Left lung (tissue), 10 donors: ENCODE measurements around the gene EEPD1. TPM values are rescaled to one million over a fixed set of nuclear protein-coding genes. Genes with fewer than 3 reads are reported as not detected.

Source experiments
- ATAC-seq: fragments of 200-7000 bp; cut with Tn5 transposase; one replicate; pipeline ENCODE4 v1.9.1; 2020; ENCODE audit warnings: moderate library complexity
- DNase-seq, 4 donors: peaks; one replicate each; pipeline ENCODE4 v3.0.0-alpha.2; 2013 to 2020
- H3K27ac ChIP-seq, 2 donors: fragments of 200-600 bp; sonication (generic) in 1 of 2; one replicate each; pipeline versions ENCODE4 v1.5.0 to v1.8.0; 2020 to 2021
- H3K27me3 ChIP-seq, 2 donors: fragments of 200-600 bp; sonication (generic) in 1 of 2; one replicate each; pipeline versions ENCODE4 v1.5.0 to v1.8.0; 2020 to 2021
- H3K36me3 ChIP-seq, 2 donors: fragments of 200-600 bp; sonication (generic) in 1 of 2; one replicate each; pipeline versions ENCODE4 v1.5.0 to v1.8.0; 2020 to 2021
- H3K4me1 ChIP-seq, 2 donors: fragments of 200-600 bp; one replicate each; pipeline ENCODE4 v1.8.0; 2021
- H3K4me3 ChIP-seq, 2 donors: fragments of 200-600 bp; sonication (generic) in 1 of 2; one replicate each; pipeline versions ENCODE4 v1.5.0 to v1.8.0; 2020 to 2021; ENCODE audit warnings: mild to moderate bottlenecking in 1 of 2
- H3K9me3 ChIP-seq, 2 donors: fragments of 200-600 bp; sonication (generic) in 1 of 2; one replicate each; pipeline versions ENCODE4 v1.5.0 to v1.8.0; 2020 to 2021
- intact Hi-C, 2 donors: fragments of 100-400 bp; cut with DNase I; formaldehyde crosslinking; loops; one replicate each; pipeline versions ENCODE4 v1.11.2 to v1.14.2; 2022
- polyA plus RNA-seq, 6 donors: library from polyadenylated mRNA; unstranded; fragments of 120-200 nt; gene quantifications; one replicate each; pipeline ENCODE4 v1.2.1, GENCODE V29; 2013; ENCODE audit not compliant: insufficient read length in 6 of 6
- total RNA-seq, 2 donors: library from RNA; stranded (reverse); fragmentation: NEBNext Ultra II Directional; extraction: Animal tissue kit (Norgen Biotek cat#: 25700); gene quantifications; one replicate each; pipeline ENCODE4 v1.2.1, GENCODE V29; 2021
- TF ChIP-seq, protein P1 (sequence below), 2 donors: fragments of 200-600 bp; sonication (generic) in 1 of 2; IDR thresholded peaks; one replicate each; pipeline versions ENCODE4 v1.5.0 to v1.8.0; 2021; ENCODE audit warnings: antibody characterized with exemption in 2 of 2
- donor health status: DM: no; HTN: yes; CAD: no.
- donor health status: DM: no; HTN: no; CAD: no.

The EEPD1 gene
- total and polyA plus RNA-seq, 8 donors: 7.8 to 22.8 (median 19.0) TPM

DNA sequence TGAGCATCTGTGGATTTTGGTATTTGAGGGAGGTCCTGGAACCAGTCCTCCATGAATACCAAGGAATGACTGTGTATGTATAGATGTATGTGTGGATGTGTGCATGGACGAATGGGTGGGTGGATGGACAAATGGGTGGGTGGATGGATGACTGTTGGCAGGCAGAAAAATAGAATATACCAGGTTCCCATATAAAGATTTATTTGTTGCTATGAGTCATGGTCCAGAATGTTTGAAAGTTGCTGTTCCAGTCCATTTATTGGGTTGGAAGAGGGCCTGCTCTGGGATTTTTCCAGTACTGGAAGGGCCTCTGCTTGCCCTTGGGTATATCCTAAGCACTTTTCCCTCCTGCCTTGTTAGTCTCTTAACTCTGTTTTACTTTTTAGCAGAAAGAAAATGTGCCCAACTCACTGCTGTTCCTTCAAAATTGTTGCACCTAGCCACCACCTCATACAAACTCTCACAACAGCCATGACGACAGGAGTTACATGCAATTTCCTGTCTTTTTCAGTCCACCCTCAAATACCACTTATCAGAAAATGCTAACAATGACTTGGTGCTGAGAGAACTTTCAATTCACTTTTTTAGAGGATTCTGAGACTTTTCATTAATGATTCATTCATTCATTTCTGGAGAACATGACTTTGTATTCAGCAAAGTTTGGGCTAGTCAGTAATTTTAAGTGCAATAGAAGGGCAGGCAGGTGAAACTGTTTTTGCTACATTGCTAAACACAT, 108.1 kb downstream of the EEPD1 start:
- no peaks in the 10 kb centered on the region for H3K36me3 ChIP-seq
- H3K4me1 ChIP-seq: peaks cover 32 to 69% of the 10 kb centered on the region in 2 donors
- intact Hi-C loops: no loop called here
- peak overlapping the region in 1 of 2 donors; percentile 91 for H3K27ac ChIP-seq
- DNase-seq: no peak
- no peaks in the 10 kb centered on the region for H3K9me3 ChIP-seq
- no peak overlapping the region for H3K4me3 ChIP-seq
- no peaks in the 10 kb centered on the region for H3K27me3 ChIP-seq
- no peak for ATAC-seq
- TF ChIP-seq, protein P1, sequence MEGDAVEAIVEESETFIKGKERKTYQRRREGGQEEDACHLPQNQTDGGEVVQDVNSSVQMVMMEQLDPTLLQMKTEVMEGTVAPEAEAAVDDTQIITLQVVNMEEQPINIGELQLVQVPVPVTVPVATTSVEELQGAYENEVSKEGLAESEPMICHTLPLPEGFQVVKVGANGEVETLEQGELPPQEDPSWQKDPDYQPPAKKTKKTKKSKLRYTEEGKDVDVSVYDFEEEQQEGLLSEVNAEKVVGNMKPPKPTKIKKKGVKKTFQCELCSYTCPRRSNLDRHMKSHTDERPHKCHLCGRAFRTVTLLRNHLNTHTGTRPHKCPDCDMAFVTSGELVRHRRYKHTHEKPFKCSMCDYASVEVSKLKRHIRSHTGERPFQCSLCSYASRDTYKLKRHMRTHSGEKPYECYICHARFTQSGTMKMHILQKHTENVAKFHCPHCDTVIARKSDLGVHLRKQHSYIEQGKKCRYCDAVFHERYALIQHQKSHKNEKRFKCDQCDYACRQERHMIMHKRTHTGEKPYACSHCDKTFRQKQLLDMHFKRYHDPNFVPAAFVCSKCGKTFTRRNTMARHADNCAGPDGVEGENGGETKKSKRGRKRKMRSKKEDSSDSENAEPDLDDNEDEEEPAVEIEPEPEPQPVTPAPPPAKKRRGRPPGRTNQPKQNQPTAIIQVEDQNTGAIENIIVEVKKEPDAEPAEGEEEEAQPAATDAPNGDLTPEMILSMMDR (IDR thresholded peaks at IDR 0.05): no peak

DNA sequence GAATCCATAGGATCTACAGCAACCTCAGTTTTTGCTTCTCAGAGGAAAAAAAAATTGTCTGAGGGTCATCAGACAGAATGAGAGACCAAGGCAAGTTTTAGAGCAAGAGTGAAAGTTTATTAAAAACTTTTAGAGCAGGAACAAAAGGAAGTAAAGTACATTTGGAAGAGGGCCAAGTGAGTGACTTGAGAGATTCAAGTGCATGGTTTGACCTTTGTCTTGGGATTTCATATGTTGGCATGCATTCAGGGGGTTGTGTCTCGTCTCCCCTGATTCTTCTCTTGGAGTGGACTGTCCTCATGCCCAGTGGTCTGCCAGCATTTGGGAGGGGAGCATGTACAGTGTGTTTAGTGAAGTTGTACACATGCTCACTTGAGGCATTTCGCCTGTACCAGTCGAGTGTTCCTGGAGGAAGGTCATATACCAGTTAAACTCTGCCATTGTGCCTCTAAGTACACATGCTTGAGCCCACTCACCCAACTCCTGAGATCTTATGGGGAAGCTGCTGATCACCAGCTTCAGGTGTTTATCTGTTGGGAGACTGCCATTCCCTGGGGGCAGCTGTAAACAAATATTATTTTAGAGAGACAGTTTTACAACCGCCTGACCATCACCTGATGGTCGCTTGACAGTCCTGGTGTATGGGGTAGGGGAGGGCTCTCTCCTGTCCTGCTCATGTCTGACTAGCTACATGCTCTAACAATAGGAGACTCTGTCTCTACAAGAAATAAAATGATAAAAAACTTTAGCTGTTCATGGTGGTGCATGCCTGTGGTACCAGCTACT, 109.4 kb downstream of the EEPD1 start:
- Histone ChIP-seq H3K36me3 (no peaks in the 10 kb centered on the region), H3K27ac (peak overlapping the region in 1 of 2 donors; percentile 91), H3K4me1 (peaks cover 32 to 78% of the 10 kb centered on the region in 2 donors), H3K4me3 (no peak overlapping the region), H3K9me3 (no peaks in the 10 kb centered on the region), H3K27me3 (no peaks in the 10 kb centered on the region)
- intact Hi-C loops: no loop called here
- ATAC-seq: no peak
- DNase-seq: no peak
- TF ChIP-seq, protein P1 (IDR thresholded peaks at IDR 0.05): no peak

DNA sequence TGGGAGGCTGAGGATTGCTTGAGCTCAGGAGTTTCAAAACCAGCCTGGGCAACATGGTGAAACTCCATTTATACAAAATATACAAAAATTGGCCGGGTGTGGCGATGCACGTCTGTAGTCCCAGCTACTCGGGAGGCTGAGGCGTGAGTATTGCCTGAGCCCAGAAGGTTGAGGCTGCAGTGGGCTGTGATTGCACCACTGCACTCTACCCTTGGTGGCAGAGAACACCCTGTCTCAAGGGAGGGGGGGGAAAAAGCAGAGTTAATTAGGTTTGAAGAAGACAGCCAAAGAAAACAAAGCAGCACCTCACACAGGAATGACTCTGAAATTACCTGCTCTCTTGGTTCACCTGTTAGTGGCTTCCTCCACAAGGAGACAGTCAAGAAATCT, 110.0 kb downstream of the EEPD1 start:
- H3K4me3 ChIP-seq: no peak overlapping the region
- H3K27ac ChIP-seq: peak overlapping the region in 1 of 2 donors; percentile 91
- H3K27me3 ChIP-seq: no peaks in the 10 kb centered on the region
- peaks cover 31 to 75% of the 10 kb centered on the region in 2 donors for H3K4me1 ChIP-seq
- intact Hi-C loops: no loop called here
- DNase-seq: no peak
- no peak for ATAC-seq
- H3K36me3 ChIP-seq: no peaks in the 10 kb centered on the region
- H3K9me3 ChIP-seq: no peaks in the 10 kb centered on the region
- TF ChIP-seq, protein P1 (IDR thresholded peaks at IDR 0.05): no peak

DNA sequence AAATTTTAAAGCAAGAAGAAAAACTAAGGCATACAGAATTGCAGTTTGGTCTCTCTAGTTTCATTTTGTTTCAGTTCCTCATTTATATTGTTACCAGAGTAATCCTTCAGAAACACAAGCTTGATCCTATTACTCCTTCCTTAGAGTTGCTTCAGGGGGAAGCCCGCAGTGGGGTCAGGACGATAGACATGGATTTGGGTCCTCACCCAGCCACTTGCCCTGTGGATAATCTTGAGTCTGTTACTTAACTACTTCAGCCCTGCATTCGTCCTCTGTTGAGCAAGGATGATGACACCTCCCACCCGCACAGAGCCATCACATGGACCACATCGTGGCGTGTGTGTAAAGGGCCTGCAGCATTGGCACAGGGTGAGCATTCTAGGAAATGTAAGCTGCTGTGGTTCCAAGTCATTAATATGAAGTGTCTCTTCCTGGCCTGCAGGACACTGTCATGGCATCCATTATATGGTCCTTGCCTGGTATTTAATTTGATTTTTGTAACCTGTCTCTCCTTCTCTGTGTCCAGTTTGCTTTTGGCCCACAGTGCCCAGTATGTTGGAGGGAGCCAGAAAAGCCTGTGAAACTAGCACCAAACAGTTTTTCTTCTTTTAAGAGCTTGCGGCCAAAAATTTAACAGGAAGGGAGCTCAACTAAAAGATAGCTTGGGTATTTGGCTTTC, 111.2 kb downstream of the EEPD1 start:
- intact Hi-C loops: no loop called here
- Histone ChIP-seq H3K36me3 (no peaks in the 10 kb centered on the region), H3K9me3 (no peaks in the 10 kb centered on the region), H3K27me3 (no peaks in the 10 kb centered on the region), H3K4me3 (no peak overlapping the region), H3K4me1 (peaks cover 25 to 65% of the 10 kb centered on the region in 2 donors), H3K27ac (peak overlapping the region; percentile 61 to 91)
- TF ChIP-seq, protein P1 (IDR thresholded peaks at IDR 0.05): no peak
- ATAC-seq (peak; percentile 55), DNase-seq (peak in 3 of 4 donors; percentile 36 to 82 (median 75))
